Bronchial epithelial cell (primary cell): Measurements from ENCODE around the gene TMEM209. TPM values are rescaled to one million over a fixed set of nuclear protein-coding genes. Genes with fewer than 3 reads are reported as not detected.
A peak's percentile ranks its signal among the peaks of the same experiment; 100 is the strongest.

Source experiments
- DNase-seq: peaks from one replicate; pipeline ENCODE4 v3.0.0-alpha.2; 2010; ENCODE audit warnings: low read depth
- FAIRE-seq: peaks from 2 replicates; lab custom pipeline; 2011; peaks lifted over from hg19 to GRCh38; lab: Jason Lieb, UNC
- H3K27me3 ChIP-seq: 2 replicates; pipeline ENCODE4 v1.5.1; 2011; ENCODE audit warnings: low read length; ENCODE audit not compliant: control insufficient read depth, insufficient read depth
- H3K36me3 ChIP-seq: 2 replicates; pipeline ENCODE4 v1.5.1; 2011; ENCODE audit warnings: low read length; ENCODE audit not compliant: control insufficient read depth, insufficient read depth
- H3K4me3 ChIP-seq: 2 replicates; pipeline ENCODE4 v1.5.1; 2011; ENCODE audit warnings: mild to moderate bottlenecking, low read depth, low read length, control low read depth
- total RNA-seq: library from RNA; depleted of rRNA; stranded (reverse); fragments of >200 nt; gene quantifications from 2 replicates; pipeline ENCODE4 v1.2.1, GENCODE V29; 2014
- TF ChIP-seq, protein P1 (sequence below): IDR thresholded peaks from 2 replicates; pipeline ENCODE4 v1.5.1; 2011; ENCODE audit warnings: mild to moderate bottlenecking, moderate library complexity, low read length, control low read depth, inconsistent platforms; ENCODE audit not compliant: insufficient read depth, severe bottlenecking

Gene TMEM209
- total RNA-seq, 1 donor from 2014 or later = 7.4 TPM

GRCh38 chr7:130124711-130125110 is 80.5 kb downstream of the TMEM209 start:
- Histone ChIP-seq H3K4me3 (no peak overlapping the region), H3K36me3 (peaks cover 11% of the 10 kb centered on the region), H3K27me3 (no peaks in the 10 kb centered on the region)
- DNase-seq (no peak), FAIRE-seq (no peak)
- TF ChIP-seq, protein P1, sequence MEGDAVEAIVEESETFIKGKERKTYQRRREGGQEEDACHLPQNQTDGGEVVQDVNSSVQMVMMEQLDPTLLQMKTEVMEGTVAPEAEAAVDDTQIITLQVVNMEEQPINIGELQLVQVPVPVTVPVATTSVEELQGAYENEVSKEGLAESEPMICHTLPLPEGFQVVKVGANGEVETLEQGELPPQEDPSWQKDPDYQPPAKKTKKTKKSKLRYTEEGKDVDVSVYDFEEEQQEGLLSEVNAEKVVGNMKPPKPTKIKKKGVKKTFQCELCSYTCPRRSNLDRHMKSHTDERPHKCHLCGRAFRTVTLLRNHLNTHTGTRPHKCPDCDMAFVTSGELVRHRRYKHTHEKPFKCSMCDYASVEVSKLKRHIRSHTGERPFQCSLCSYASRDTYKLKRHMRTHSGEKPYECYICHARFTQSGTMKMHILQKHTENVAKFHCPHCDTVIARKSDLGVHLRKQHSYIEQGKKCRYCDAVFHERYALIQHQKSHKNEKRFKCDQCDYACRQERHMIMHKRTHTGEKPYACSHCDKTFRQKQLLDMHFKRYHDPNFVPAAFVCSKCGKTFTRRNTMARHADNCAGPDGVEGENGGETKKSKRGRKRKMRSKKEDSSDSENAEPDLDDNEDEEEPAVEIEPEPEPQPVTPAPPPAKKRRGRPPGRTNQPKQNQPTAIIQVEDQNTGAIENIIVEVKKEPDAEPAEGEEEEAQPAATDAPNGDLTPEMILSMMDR = no peak

- H3K36me3 ChIP-seq = peaks cover 6% of the 10 kb centered on the region
- no peak overlapping the region for H3K4me3 ChIP-seq
- FAIRE-seq (no peak), DNase-seq (no peak)
- no peaks in the 10 kb centered on the region for H3K27me3 ChIP-seq
- TF ChIP-seq, protein P1 = no peak
These were observed 81.7 kb downstream of the TMEM209 start for GRCh38 chr7:130123501-130123900.

GRCh38 chr7:130118801-130119200 is 86.4 kb downstream of the TMEM209 start:
- no peak for DNase-seq
- no peak for FAIRE-seq
- Histone ChIP-seq H3K27me3 (no peaks in the 10 kb centered on the region), H3K4me3 (no peak overlapping the region), H3K36me3 (peaks cover 6% of the 10 kb centered on the region)
- TF ChIP-seq, protein P1 = no peak

- H3K36me3 ChIP-seq = peaks cover 6% of the 10 kb centered on the region
- DNase-seq (no peak), FAIRE-seq (no peak)
- no peaks in the 10 kb centered on the region for H3K27me3 ChIP-seq
- TF ChIP-seq, protein P1 = no peak
- no peak overlapping the region for H3K4me3 ChIP-seq
These were observed 86.9 kb downstream of the TMEM209 start for GRCh38 chr7:130118294-130118693.

- Histone ChIP-seq H3K36me3 (no peaks in the 10 kb centered on the region), H3K27me3 (no peaks in the 10 kb centered on the region), H3K4me3 (no peak overlapping the region)
- FAIRE-seq (no peak), DNase-seq (peak; percentile 81)
- TF ChIP-seq, protein P1 = no peak
These were observed 90.4 kb downstream of the TMEM209 start for GRCh38 chr7:130114776-130115175.

Other genes with a start within 250 kb of the TMEM209 start
- 7.1 and 8.2 TPM in 2 replicates for gene ZC3HC1, start 154.0 kb downstream of the TMEM209 start, total RNA-seq
- 21.3 and 28.9 TPM in 2 replicates for gene KLHDC10, start 134.9 kb downstream of the TMEM209 start, total RNA-seq
- gene SSMEM1, start 2.5 kb upstream of the TMEM209 start, total RNA-seq = not detected in 2 replicates
- gene CPA2, start 61.5 kb upstream of the TMEM209 start, total RNA-seq = not detected in 2 replicates
- gene CPA4, start 87.8 kb upstream of the TMEM209 start, total RNA-seq = 5.3 and 5.6 TPM in 2 replicates
- 0.13 TPM in 1 of 2 replicates, not detected in the other for gene CPA5, start 139.4 kb upstream of the TMEM209 start, total RNA-seq
- gene CPA1, start 175.1 kb upstream of the TMEM209 start, total RNA-seq = not detected in 2 replicates
- 3.1 and 4.2 TPM in 2 replicates for gene CEP41, start 235.6 kb upstream of the TMEM209 start, total RNA-seq